DMS114 treated with DMSO at 0.1 percent for 48 hours (cell line): ENCODE data around the gene RHBDF2.
"Not testable (repeated sequence)": the region's sequence is repeated elsewhere in the genome, so short reads cannot be mapped to it uniquely, and the experiment has no call there.

Experiments
- DNase-seq: peaks from one replicate; lab custom pipeline; 2025; ENCODE audit not compliant: unreplicated experiment; lab: John Stamatoyannopoulos, UW

RHBDF2 gene

GRCh38 chr17:76525513-76525833, 24.2 kb upstream of the RHBDF2 start:
- not testable (repeated sequence) for DNase-seq

GRCh38 chr17:76524598-76525512, 23.6 kb upstream of the RHBDF2 start:
- DNase-seq: no peak

GRCh38 chr17:76523084-76524037, 22.1 kb upstream of the RHBDF2 start:
- DNase-seq: no peak

- not testable (repeated sequence) for DNase-seq
These were observed 20.5 kb upstream of the RHBDF2 start for GRCh38 chr17:76521683-76522082.

DNA sequence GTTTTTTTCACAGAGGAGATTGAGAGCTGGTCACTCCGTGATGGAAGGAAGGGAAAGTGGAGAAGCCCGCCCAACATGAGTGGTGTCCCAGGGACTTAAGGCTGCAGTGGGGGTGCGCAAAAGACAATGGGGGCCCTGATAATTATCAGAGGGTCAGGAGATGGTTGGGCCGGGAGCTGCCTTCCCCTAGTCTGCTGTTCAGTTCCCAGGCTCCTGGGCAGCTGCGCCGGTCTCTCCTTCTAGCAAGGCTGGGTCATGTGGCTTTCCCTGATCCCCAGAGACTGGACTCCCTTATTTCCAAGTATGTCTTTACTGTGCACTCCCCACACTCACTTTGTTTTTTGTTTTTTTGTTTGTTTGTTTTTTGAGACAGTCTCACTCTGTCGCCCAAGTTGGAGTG, 20.0 kb upstream of the RHBDF2 start:
- DNase-seq: no peak

DNA sequence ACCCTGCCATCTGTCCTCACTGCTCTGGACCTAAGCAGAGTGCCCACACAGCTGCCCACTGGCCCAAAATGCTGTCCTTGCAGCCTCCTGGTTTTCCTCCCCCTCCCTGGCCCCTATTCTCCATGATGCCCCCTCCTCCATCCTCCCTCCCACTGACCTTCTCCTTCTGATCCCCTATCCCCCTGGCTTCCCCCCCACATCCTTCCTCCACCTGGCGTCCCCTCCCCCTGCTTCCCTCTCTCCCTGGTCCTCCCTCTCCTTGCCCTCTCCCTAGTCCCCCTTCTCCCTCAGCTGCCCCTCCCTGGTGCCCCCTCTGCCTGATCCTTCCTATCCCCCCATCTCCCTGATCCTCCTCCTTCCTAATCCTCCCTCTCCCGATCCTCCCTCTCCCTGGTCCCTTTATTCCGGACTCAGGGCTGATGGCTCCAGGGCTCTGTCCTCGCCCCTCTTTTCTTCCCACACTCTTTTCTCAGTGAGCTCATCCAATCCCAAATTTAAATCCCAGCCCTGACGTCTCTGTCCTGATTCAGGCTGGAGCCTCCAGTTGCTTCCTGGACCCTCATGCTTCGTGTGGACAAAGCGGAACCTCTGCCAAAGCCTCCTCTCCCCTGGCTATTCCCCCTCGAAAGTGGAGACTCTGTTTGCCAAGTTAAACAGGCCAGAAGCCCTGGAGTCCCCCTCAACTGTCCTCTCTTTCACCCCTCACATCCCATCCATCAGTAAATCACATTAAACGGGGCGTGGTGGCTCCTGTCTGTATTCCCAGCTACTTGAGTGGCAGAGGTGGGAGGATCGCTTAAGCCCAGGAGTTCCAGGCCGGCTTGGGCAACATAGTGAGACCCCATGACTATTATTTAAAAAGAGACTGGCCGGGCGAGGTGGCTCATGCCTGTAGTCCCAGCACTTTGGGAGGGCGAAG, 18.1 kb upstream of the RHBDF2 start:
- DNase-seq: no peak

DNA sequence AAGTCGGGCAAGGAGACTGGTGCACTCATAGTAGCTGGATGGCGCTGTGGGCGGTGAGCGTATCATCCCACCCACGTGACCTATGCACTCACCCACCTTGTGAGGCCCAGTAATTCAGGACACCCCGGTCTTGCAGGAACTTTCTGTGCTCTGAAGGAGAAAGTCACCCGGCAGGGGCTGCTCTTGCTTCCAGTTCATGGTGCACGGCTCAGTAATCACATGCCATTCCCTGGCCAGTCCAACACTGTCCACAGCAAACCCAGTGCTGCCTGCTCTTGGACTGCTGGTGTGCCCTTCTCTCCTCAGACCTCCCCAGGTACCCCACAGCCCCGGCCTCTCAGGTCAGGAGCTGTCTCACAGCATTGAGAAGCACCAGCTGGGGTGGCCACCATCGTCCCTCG, 16.4 kb upstream of the RHBDF2 start:
- no peak for DNase-seq

GRCh38 chr17:76515274-76515949, 14.2 kb upstream of the RHBDF2 start:
- no peak for DNase-seq

GRCh38 chr17:76514355-76514754, 13.1 kb upstream of the RHBDF2 start:
- DNase-seq: not testable (repeated sequence)

GRCh38 chr17:76513306-76513692, 12.1 kb upstream of the RHBDF2 start:
- no peak for DNase-seq

DNA sequence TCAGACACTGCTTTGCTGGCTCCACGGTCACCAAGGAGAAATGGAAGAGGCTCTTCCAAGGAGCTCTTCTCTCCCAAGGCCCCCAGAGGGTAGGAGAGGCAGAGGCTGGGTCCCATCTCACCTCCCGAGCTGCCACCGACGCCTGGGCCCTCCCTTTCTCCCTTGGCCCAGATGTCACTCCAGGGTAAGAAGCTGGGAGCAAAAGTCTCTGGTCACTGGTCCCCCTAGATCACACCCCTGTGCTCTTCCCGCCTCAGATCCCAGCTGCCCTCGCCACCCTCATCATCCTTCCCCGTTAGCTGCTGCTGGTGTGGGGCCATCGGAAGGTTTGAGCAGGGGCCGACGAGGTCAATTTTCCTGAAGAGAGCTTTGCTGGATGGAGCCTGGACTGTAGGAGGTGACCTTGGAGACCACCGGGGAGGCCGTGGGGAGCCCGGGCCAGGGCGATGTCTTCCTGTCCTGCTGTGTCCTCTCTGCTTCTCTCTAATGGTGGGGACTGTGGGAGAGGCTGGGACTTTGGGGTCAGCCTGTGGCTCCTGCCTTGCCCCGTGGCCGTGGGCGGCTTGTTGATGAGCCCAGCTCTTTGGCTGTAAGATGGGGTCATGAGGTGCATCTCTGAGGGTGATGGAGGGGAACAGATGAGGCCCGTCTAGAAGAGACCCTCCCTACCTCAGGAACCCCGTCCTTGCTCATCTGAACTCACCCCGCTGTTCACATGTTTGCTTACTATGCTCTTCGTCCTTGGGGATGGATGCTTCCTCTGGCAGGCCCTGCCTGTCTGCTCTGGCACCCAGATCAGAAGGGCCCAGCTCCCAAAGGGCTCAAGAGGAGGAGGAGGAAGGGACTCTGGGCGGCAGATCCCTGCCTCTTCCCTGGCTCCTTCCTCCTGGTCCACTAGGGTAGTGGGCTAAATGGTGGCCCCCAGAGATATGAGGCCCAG, 11.4 kb upstream of the RHBDF2 start:
- DNase-seq: no peak

GRCh38 chr17:76511668-76512365, 10.6 kb upstream of the RHBDF2 start:
- DNase-seq: no peak

DNA sequence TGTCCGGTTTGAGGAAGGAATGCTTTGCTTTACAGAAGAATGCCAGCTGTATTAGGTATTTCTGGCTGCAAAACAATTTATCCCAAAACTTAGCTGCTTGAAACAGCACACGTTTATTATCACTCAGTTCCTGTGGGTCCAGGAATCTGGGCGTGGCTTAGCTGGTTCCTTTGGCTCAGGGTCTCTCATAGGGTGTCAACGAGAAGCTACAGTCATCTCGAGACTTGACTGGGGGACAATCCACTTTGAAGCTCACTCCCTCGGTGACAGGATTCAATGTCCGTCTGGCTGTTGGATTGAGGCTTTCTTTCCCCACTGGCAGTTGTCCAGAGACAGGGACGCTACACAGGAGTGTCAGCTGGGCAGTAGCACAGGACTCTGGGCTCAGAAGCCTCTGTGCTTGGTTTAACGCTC, 9.6 kb upstream of the RHBDF2 start:
- DNase-seq: no peak

DNA sequence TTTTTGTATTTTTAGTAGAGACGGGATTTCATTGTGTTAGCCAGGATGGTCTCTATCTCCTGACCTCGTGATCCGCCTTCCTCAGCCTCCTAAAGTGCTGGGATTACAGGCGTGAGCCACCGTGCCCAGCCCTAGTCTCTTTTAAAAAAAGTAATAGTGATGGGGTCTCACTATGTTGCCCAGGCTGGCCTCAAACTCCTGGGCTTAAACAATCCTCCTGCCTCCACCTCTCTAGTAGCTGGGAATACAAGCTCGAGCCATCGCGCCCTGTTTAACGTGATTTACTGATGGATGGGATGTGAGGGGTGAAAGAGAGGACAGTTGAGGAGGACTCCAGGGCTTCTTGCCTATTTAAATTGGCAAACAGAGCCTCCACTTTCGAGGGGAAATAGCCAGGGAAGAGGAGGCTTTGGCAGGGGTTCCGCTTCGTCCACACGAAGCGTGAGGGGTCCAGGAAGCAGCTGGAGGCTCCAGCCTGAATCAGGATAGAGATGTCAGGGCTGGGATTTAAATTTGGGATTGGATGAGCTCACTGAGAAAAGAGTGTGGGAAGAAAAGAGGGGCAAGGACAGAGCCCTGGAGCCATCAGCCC, 7.3 kb upstream of the RHBDF2 start:
- not testable (repeated sequence) for DNase-seq

DNA sequence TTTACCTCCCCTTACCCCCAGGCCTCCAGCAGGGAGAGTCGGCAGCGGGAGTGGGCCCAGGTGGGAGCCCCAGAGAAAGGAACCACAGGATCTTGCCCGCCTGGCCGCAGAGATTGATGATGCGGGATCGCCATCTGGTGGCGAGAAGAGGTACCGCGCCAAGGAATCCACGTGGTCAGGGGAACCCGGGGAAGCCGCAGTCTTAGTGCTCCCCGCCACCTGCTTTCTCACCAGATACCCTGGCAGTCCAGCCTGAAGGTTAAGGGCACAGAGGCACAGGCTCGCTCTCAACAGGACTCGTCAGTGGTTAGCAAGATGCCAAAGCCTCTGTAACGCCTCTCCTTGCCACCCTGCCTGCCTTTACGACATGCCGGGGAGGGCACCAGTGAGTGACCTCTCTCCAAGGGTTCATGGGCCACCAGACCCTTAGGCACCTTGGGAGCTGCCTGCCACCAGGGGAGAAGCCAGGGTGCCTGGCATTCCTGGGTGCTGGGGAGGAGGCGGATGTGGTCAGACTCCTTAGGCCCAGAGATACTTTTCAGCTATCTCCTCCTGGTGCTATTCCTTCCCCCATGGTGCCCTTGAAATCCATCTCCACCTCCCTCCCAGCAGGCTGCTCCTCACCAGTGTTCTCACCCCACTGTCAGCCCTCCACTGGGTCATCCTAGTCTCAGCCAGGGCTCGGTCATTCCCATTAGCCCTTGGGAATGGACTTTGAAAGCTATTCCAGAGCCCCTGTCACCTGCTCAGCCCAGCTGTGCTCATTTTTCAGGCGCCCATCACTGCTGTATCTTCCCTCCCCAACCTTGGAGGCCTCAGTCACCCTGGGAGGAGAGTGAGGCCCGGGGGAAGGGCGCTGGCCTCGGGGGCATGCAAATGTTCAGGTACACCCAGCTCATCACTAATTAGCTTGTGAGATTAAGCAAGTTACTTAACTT, 5.5 kb upstream of the RHBDF2 start:
- peak; percentile 33 for DNase-seq

GRCh38 chr17:76504117-76504516, 2.9 kb upstream of the RHBDF2 start:
- DNase-seq: peak; percentile 35
